HepG2 (cell line): ENCODE data around the gene ZNF597. TPM values are rescaled to one million over a fixed set of nuclear protein-coding genes. Genes with fewer than 3 reads are reported as not detected.

Experiments used
- ARNT2 ChIP-seq: sonication (generic); formaldehyde crosslinking; IDR thresholded peaks from 2 replicates; pipeline ENCODE4 v1.8.0; 2022; ENCODE audit warnings: mild to moderate bottlenecking, low read depth, missing genetic modification reagents, moderate library complexity
- ARNTL ChIP-seq: sonication (generic); formaldehyde crosslinking; IDR thresholded peaks from 2 replicates; pipeline ENCODE4 v1.4.0; 2020; ENCODE audit warnings: mild to moderate bottlenecking, missing genetic modification reagents
- DMAP1 ChIP-seq: IDR thresholded peaks from 2 replicates; pipeline ENCODE4 v1.6.1; 2016
- FOXJ3 ChIP-seq: sonication (generic); formaldehyde crosslinking; IDR thresholded peaks from 2 replicates; pipeline ENCODE4 v1.4.0; 2020; ENCODE audit warnings: missing genetic modification reagents, mild to moderate bottlenecking, borderline replicate concordance
- HNF4A ChIP-seq: sonication (generic); formaldehyde crosslinking; IDR thresholded peaks from 2 replicates; pipeline ENCODE4 v1.4.0; 2020; ENCODE audit warnings: missing genetic modification reagents
- KLF12 ChIP-seq: sonication (generic); formaldehyde crosslinking; IDR thresholded peaks from 2 replicates; pipeline ENCODE4 v1.4.0; 2020; ENCODE audit warnings: missing genetic modification reagents, borderline replicate concordance
- MAZ ChIP-seq, 2 experiments: sonication (generic) in 1 of 2; formaldehyde crosslinking in 1 of 2; IDR thresholded peaks; 2 replicates each; pipeline versions ENCODE4 v1.5.0 to v1.6.1; 2012 to 2020; ENCODE audit warnings: low read depth in 2 of 2, mild to moderate bottlenecking in 2 of 2, borderline replicate concordance in 1 of 2, improper control_type of control experiment in 1 of 2, low read length in 1 of 2, missing genetic modification reagents in 1 of 2, moderate library complexity in 1 of 2
- MBNL3 ChIP-seq: fragments of 250-450 bp; sonication (Bioruptor Pico); conservative IDR thresholded peaks from 2 replicates; pipeline ENCODE4 v1.8.0; 2022; ENCODE audit warnings: mild to moderate bottlenecking, inconsistent platforms
- MXD4 ChIP-seq: IDR thresholded peaks from 2 replicates; pipeline ENCODE4 v1.6.1; 2016; ENCODE audit warnings: mild to moderate bottlenecking, missing biosample characterization, missing genetic modification reagents
- NFE2 ChIP-seq: sonication (generic); formaldehyde crosslinking; IDR thresholded peaks from 2 replicates; pipeline ENCODE4 v1.4.0; 2020; ENCODE audit warnings: missing genetic modification reagents
- NFYB ChIP-seq: sonication (generic); formaldehyde crosslinking; IDR thresholded peaks from 2 replicates; pipeline ENCODE4 v1.4.0; 2020; ENCODE audit warnings: missing genetic modification reagents
- PITX1 ChIP-seq: sonication (generic); formaldehyde crosslinking; IDR thresholded peaks from 2 replicates; pipeline ENCODE4 v1.5.1; 2020; ENCODE audit warnings: mild to moderate bottlenecking, missing genetic modification reagents
- PRMT3 ChIP-seq: sonication (generic); formaldehyde crosslinking; IDR thresholded peaks from 2 replicates; pipeline ENCODE4 v1.8.1; 2022; ENCODE audit warnings: low read depth, mild to moderate bottlenecking, moderate library complexity, missing genetic modification reagents, borderline replicate concordance
- PRPF4 ChIP-seq: fragments of 200-400 bp; formaldehyde crosslinking; IDR thresholded peaks from 2 replicates; pipeline ENCODE4 v1.6.1; 2016; ENCODE audit warnings: low read length, low read depth; ENCODE audit not compliant: poor library complexity, severe bottlenecking
- RFX5 ChIP-seq: IDR thresholded peaks from 2 replicates; pipeline ENCODE4 v1.6.1; 2011; ENCODE audit warnings: low read depth, low read length, improper control_type of control experiment
- SMARCC2 ChIP-seq: fragments of 450-650 bp; IDR thresholded peaks from 2 replicates; pipeline ENCODE4 v1.6.1; 2017; ENCODE audit warnings: antibody characterized with exemption, mild to moderate bottlenecking
- SP2 ChIP-seq: sonication (generic); formaldehyde crosslinking; IDR thresholded peaks from 2 replicates; pipeline ENCODE4 v1.5.1; 2020; ENCODE audit warnings: mild to moderate bottlenecking, missing genetic modification reagents
- WIZ ChIP-seq: sonication (generic); formaldehyde crosslinking; IDR thresholded peaks from 2 replicates; pipeline ENCODE4 v1.5.1; 2020; ENCODE audit warnings: mild to moderate bottlenecking, missing genetic modification reagents
- ZBTB38 ChIP-seq: sonication (generic); formaldehyde crosslinking; IDR thresholded peaks from 2 replicates; pipeline ENCODE4 v1.5.1; 2020; ENCODE audit warnings: mild to moderate bottlenecking, missing genetic modification reagents
- ZFP36 ChIP-seq: fragments of 150-350 bp; IDR thresholded peaks from 2 replicates; pipeline ENCODE4 v1.6.1; 2018; ENCODE audit warnings: borderline replicate concordance, low read length, low read depth; ENCODE audit not compliant: partially characterized antibody
- ZMAT3 ChIP-seq: sonication (generic); formaldehyde crosslinking; conservative IDR thresholded peaks from 2 replicates; pipeline ENCODE4 v1.7.0; 2021; ENCODE audit warnings: missing genetic modification reagents
- ZNF160 ChIP-seq: sonication (generic); formaldehyde crosslinking; IDR thresholded peaks from 2 replicates; pipeline ENCODE4 v1.8.0; 2022; ENCODE audit warnings: mild to moderate bottlenecking, inconsistent platforms, missing genetic modification reagents
- ZNF33B ChIP-seq: sonication (generic); formaldehyde crosslinking; IDR thresholded peaks from 2 replicates; pipeline ENCODE4 v1.5.1; 2020; ENCODE audit warnings: mild to moderate bottlenecking, missing genetic modification reagents
- ZNF431 ChIP-seq: sonication (generic); formaldehyde crosslinking; IDR thresholded peaks from 2 replicates; pipeline ENCODE4 v1.9.0; 2022; ENCODE audit warnings: missing genetic modification reagents, low read depth, mild to moderate bottlenecking, borderline replicate concordance
- ZNF547 ChIP-seq: sonication (generic); formaldehyde crosslinking; IDR thresholded peaks from 2 replicates; pipeline ENCODE4 v1.5.1; 2020; ENCODE audit warnings: mild to moderate bottlenecking, missing genetic modification reagents
- ZNF766 ChIP-seq: sonication (generic); formaldehyde crosslinking; IDR thresholded peaks from 2 replicates; pipeline ENCODE4 v1.5.0; 2020; ENCODE audit warnings: missing genetic modification reagents, borderline replicate concordance
- ZNF776 ChIP-seq: sonication (generic); formaldehyde crosslinking; IDR thresholded peaks from 2 replicates; pipeline ENCODE4 v1.4.0; 2020; ENCODE audit warnings: mild to moderate bottlenecking, missing genetic modification reagents
- polyA plus RNA-seq, 8 experiments: library from polyadenylated mRNA; depleted of rRNA in 3 of 8; stranded (reverse) in 7 of 8; unstranded in 1 of 8; fragments of >200 nt; fragmentation: Illumina TruSeq in 4 of 8; extraction: Trizol in 4 of 8; gene quantifications; 2 replicates each; pipeline versions ENCODE4 v1.2.1 to v1.2.3, GENCODE V29; 2011 to 2016; ENCODE audit warnings: low read depth in 4 of 8, missing spikeins in 1 of 8, mixed read lengths in 1 of 8; ENCODE audit not compliant: insufficient read depth in 1 of 8
- total RNA-seq, 5 experiments: library from RNA; depleted of rRNA; stranded (reverse); fragments of >200 nt; fragmentation: Illumina TruSeq; extraction: Trizol; gene quantifications; 2 replicates each; pipeline ENCODE4 v1.2.3, GENCODE V29; 2016; ENCODE audit warnings: low read depth in 1 of 5
- TF ChIP-seq, protein P1 (sequence below): sonication (generic); formaldehyde crosslinking; IDR thresholded peaks from 2 replicates; pipeline ENCODE4 v1.4.0; 2020; ENCODE audit warnings: low read depth, mild to moderate bottlenecking, missing genetic modification reagents
- TF ChIP-seq, protein P2 (sequence below): IDR thresholded peaks from 2 replicates; pipeline ENCODE4 v1.6.1; 2018; ENCODE audit warnings: missing genetic modification reagents

The ZNF597 gene
- total and polyA plus RNA-seq, 2 of the 13 experiments (the other 11 are each of a cell fraction or from before 2014, with no cell fraction given), result 1.3 to 2.4 TPM

DNA sequence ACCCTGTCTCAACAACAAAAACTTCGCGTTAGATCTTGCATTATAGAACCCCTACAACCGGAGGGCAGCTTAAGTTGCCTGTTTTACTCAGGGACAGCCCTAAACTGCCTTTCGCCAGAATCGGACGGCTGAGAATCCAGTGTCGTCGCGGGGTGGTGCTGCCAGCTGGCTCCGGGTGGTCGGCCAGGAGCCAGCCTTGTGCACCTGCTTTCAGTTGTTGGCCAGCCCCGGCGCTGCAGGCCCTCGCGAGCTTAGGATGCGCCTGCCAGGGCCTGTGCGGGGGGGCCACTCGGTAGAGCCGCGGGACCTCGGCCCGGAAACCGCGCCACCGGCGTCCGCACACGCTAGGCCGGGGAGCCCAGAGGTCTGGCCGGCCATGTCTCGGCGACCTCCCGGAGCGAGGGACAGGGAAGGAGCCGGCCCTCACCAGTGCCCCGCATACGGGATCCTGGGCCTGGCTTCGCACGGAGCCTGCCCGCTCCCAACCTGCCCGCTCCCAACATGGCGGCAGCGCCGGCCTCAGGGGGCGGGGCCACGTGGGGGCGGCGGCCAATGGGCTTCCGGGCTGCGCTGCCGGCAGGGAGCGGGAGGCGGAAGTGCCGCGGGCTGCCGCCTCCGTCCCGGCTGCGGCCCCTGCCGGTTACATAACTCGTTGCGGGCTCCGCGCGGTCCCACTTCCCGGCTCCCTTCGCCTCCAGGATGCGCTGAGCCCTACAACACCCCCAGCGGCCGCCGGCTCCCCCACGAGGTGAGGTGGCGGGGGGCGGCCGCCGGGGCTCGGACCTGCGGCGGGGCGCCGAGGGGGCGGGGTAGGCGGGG lies 14.3 kb upstream of the ZNF597 start (continued):
- TF ChIP-seq KLF12 (CRISPR knock-in tag) (no peak; the same call in none of the 2 replicates), ZNF776 (no peak; the same call in none of the 2 replicates), ARNT2 (CRISPR knock-in tag) (peak; percentile 90), WIZ (CRISPR knock-in tag) (no peak), PRPF4 (no peak), NFYB (peak; percentile 76), PITX1 (CRISPR knock-in tag) (peak; percentile 78), ARNTL (peak; percentile 55; the same call in 1 of the 2 replicates), ZNF33B (peak; percentile 53), ZNF431 (CRISPR knock-in tag) (no peak), HNF4A (CRISPR knock-in tag) (0 out of 2 replicates have a peak, but pooled peaks have one; percentile 23), ZNF160 (CRISPR knock-in tag) (peak; percentile 78; the same call in 1 of the 2 replicates), SP2 (CRISPR knock-in tag) (peak; percentile 83), MAZ (IDR thresholded peaks at IDR 0.05; ENCODE audit: borderline replicate concordance, low read depth, low read length) (peak; percentile 61), MAZ (CRISPR knock-in tag; IDR thresholded peaks at IDR 0.05; ENCODE audit: low read depth) (peak; percentile 83), PRMT3 (CRISPR knock-in tag) (no peak), FOXJ3 (CRISPR knock-in tag) (no peak; the same call in 1 of the 2 replicates), MBNL3 (CRISPR knock-in tag) (no peak), DMAP1 (CRISPR knock-in tag) (peak; percentile 89), ZNF547 (peak; percentile 80; the same call in 1 of the 2 replicates), SMARCC2 (no peak), MXD4 (CRISPR knock-in tag) (peak; percentile 88), ZMAT3 (CRISPR knock-in tag) (0 out of 2 replicates have a peak, but pooled peaks have one; percentile 54), ZFP36 (no peak), ZBTB38 (peak; percentile 53; the same call in 1 of the 2 replicates), NFE2 (no peak), RFX5 (no peak), ZNF766 (CRISPR knock-in tag) (peak; percentile 86)
- TF ChIP-seq, protein P1, sequence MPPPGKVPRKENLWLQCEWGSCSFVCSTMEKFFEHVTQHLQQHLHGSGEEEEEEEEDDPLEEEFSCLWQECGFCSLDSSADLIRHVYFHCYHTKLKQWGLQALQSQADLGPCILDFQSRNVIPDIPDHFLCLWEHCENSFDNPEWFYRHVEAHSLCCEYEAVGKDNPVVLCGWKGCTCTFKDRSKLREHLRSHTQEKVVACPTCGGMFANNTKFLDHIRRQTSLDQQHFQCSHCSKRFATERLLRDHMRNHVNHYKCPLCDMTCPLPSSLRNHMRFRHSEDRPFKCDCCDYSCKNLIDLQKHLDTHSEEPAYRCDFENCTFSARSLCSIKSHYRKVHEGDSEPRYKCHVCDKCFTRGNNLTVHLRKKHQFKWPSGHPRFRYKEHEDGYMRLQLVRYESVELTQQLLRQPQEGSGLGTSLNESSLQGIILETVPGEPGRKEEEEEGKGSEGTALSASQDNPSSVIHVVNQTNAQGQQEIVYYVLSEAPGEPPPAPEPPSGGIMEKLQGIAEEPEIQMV, result peak; percentile 81; the same call in 1 of the 2 replicates
- TF ChIP-seq, protein P2, sequence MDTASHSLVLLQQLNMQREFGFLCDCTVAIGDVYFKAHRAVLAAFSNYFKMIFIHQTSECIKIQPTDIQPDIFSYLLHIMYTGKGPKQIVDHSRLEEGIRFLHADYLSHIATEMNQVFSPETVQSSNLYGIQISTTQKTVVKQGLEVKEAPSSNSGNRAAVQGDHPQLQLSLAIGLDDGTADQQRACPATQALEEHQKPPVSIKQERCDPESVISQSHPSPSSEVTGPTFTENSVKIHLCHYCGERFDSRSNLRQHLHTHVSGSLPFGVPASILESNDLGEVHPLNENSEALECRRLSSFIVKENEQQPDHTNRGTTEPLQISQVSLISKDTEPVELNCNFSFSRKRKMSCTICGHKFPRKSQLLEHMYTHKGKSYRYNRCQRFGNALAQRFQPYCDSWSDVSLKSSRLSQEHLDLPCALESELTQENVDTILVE, result peak; percentile 72; the same call in 1 of the 2 replicates
